HG03175 (cell line): ENCODE data around the gene VPS41.
"Not testable (repeated sequence)": the region's sequence is repeated elsewhere in the genome, so short reads cannot be mapped to it uniquely, and the experiment has no call there.

Experiments
- ATAC-seq: cut with Tn5 transposase; IDR thresholded peaks from one replicate; pipeline ENCODE4 v1.9.1; 2021; ENCODE audit warnings: mild to moderate bottlenecking, moderate library complexity; ENCODE audit not compliant: unreplicated experiment

Gene VPS41

DNA sequence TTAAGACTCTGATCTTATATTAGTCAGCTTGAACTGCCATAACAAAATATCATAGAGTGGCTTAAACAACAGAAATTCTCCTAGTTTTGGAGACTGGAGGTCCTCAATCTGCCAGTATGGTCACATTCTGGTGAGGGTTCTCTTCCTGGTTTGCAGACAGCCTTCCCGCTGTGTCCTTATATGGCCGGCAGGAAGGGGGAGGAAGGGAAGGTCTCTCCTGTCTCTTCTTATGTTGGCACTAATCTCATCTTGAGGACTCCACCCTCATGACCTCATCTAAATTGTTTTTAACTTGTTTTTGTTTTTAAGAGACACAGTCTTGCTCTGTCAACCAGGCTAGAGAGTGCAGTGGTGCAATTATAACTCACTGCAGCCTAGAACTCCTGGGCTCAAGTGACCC lies 53.1 kb downstream of the VPS41 start:
- ATAC-seq, result no peak

DNA sequence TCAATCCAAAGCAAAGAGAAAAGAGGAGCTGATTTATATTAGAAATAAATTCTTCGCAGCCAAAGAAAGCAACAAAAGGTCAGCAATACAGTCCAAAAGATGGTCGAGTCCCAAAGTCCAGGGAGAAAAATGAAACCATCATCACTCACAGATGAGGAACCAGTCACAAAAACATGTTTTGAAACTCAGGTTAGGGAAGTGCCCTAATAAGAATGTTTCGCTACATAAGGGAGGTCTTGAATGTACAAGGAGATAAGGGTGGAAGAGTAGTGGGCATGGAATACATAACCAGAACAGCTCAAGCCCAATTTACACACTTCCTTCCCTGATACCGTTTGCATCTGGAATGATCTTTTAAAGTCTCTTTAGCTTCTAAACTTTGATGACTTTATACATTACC lies 53.6 kb downstream of the VPS41 start:
- ATAC-seq, result no peak

DNA sequence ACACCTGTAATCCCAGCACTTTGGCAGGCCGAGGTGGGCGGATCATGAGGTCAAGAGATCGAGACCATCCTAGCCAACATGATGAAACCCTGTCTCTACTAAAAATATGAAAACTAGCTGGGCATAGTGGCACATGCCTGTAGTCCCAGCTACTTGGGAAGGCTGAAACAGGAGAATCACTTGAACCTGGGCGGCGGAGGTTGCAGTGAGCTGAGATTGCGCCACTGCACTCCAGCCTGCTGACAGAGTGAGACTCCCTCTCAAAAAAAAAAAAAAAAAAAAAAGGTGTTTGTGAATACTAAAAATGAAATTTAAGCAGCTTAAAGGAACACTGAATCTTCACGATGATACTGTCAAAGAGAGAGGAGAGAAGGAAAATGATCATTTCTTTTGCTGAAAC lies 54.0 kb downstream of the VPS41 start:
- ATAC-seq, result not testable (repeated sequence)

DNA sequence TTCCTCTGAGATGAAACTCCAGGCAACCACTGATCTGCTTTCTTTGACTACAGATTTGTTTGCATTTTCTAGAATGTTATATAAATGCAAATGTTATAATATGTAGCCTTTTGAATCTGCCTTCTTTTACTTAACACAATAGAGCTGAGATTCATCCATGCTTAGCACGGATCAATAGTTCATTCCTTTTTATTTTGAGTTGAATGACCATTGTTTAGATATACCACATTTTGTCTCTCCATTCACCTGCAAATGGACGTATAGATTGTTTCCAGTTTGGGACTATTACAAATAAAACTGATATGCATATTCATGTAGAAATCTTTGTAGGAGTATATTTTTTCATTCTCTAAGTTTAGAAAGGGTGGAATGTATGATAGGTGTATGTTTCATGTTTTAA lies 57.7 kb downstream of the VPS41 start:
- no peak for ATAC-seq

DNA sequence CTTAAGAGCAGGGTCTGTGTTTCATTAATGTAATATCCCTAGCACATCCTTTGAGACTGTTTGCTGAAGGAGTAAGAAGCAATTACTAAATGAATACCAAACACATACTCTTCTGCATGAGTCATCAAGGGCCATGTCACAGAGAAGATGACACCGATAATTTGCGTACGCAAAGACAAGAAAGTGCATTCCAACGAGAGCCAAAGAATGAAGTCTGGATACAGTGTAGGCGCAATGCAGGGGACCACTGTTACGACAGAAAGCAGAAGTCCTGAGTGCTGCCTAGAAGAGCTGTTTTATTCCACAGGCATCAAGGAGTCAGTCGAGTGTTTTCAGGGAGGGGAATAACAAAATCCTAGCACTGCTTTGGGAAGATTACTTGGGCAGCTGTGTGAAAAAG lies 62.7 kb downstream of the VPS41 start:
- no peak for ATAC-seq

DNA sequence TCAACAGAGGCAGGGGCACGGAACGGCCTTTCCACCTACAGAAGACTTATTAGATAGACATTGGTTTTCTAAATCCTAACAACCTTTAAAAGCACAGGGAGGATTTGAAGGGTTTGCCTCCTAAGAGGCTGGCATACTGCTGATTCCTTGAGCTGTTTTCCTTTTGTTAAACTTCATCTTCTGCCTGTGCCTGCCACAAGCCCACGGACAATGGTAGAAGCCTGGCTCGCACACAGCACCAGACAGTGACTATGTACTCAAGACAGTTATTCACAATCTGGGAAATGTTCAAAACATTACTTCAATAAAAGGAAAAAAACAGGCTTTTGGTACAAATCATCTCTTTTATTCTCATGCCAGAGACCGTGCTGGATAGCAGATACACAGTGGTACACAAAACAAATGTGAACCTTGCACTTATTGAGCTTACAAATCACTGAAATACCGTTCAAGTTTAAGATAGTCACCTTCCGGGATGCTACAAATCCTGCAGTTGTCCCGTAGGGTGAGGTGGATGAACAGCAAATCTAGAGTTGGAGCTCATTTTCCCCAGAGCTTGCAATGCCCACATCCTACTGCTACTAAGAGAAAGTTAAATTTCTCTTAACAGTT lies 63.9 kb downstream of the VPS41 start:
- ATAC-seq, result no peak

DNA sequence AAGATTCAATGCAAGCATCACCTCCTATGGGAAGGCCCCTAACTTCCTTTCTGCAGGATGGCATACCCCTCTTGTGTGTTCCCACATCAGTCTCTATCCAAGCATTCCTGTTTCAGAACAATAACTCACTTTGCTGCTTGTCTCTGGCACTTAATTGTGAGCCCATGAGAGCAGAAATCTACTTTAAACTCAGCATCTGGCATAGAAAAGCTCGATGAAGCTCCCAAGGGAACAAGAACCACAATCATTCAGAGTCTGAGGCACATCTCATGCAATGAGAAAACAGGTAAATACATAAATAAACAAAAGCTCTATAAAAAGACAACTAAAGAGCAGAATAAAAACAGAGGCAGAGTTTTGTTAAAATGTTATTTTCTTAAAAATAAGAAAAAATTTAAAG lies 66.2 kb downstream of the VPS41 start:
- no peak for ATAC-seq

DNA sequence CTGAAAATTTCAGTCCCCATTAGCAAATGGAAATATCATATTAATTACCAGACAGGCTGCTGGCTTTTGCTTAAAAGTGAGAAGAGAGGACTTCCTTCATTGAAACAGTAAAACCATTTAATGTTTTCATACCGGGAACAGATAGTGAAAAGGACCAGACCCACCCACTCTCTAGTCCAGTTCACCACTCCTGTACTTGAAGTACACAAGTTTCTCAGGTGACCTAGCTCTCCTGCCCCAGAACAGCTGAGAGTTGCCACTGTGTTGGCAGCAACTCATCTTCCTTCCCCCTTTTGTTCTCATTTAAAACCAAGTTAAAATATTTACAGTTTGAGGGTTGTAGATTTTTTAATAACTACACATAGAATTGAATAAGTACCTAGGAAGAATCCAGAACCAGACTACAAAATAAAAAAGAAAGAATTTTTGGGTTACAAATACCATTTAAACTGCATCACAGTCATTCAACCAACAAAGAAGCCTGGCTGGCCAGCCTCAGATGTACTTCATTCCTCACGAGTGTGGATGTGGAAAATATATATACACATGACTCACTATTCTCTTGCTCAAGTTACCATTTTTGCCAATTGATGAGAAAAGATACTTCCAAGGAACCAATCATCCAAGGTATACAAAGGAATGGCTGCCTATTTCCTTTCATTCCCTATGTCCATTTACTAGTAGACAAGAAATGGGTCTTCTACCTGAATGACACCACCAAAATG lies 68.1 kb downstream of the VPS41 start:
- ATAC-seq, result no peak

DNA sequence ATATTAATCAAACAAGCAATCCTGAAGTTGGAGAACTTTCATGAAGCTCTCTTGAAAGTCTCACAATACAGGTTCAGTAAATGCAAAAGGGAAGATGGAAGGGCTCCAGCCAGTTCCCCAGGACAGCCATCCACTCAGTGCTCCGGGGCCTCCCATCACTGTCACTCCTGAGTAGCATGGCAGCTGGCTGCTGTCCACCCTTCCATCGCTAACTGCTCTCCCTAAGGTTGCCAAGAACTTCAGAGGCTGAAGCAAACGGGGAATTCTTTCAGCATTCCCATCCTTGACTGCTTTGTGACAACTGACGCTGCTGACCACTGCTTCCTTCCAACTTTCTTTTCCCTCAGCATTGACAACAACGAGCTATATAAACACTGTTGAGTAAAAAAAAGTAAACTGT lies 69.1 kb downstream of the VPS41 start:
- ATAC-seq, result no peak

DNA sequence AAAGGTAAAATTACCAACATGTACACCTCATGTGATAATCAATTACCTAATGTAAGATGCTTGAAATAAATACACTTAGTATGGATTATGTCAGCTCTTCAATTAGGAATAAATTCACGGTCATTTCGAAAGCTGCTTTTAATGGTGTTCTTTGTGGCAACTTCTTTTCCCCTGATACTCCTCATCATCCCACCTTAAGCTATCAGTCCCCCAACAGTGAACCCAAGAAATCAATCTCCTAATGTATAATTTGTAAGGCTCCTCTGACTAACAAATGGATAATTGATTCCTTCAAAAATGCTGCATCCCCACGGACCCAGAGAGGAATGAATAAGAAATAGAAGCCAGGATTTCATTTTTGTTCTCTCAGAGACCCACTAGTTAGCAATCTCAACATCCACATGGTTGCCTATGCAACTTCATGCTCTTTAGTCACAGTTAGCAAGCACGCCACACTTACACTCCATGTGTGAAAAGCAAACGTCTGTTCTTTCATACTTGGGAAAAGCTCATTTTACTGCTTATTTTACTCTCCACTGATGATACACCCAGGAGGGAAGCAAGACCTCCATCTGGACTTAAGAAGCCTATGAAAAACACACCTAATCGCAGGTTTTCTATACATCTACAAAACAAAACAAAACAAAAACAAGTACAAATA lies 70.1 kb downstream of the VPS41 start:
- no peak for ATAC-seq

DNA sequence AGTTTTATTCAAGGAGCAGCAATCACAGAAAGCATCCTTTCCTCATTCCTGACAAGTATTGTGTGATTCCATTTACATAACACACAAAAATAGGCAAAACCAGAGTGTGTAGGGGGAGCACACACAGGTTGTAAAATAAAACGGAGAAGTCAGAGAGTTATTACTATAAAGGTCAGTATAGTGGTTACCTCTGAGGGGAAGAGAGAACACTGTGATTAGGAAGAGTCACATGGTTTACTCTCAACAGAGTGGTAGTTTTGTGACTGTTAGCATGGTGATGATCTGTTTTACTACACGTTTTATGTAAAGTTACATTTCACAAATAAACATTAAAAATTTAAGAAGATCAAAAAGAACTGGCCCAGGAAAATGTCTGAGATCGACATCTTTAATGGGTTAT lies 74.6 kb downstream of the VPS41 start:
- ATAC-seq, result no peak

DNA sequence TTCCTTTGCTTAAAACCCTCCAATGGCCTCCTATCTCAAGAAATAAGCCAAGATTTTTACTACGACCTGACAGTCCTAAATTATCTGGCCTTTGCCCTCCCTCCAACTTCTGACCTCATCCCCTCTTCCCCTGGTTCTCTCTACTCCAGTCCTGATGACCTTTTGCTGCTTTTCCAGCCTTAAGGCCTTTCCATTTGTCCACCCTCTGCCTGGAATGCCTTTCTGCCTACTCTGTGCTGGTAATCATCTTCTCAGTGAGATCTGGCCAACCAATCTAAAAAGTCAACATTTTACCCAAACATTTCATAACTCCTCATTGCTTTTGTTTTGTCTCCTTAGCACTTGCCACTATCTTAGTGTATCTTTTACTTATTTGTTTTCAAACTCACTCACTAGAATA lies 75.7 kb downstream of the VPS41 start:
- ATAC-seq, result no peak

DNA sequence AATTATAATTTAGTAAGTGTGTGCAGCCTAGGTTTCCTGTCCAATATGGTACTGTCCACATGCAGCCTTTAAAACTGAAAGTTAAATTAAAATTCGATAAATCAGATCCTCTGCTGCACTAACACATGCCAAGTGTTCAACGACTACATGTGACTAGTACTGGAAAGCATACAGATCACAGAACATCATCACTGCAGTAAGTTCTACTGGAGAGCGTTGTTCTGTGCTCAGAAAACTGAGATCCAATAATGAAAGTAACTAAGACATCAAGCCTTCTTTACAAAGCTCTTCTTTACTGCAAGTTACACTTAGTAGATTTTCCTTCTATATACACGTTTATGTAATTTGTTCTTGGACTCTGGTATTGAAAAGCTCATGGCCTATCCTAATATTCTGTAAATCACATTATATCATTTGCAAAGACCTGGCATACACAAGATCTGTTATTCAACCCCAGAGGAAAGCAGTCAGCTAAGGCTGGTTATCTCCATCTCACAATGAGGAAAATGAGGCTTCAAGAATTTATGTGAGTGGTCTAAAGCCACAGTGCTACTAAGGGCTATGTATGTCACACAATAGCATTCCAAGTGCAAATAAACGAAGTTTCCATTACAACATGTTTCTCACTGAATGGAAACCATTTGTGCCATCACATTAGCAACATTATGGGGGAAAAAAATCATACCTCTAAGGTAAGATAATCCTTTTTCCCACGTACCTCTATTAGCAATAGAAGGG lies 77.6 kb downstream of the VPS41 start:
- no peak for ATAC-seq

DNA sequence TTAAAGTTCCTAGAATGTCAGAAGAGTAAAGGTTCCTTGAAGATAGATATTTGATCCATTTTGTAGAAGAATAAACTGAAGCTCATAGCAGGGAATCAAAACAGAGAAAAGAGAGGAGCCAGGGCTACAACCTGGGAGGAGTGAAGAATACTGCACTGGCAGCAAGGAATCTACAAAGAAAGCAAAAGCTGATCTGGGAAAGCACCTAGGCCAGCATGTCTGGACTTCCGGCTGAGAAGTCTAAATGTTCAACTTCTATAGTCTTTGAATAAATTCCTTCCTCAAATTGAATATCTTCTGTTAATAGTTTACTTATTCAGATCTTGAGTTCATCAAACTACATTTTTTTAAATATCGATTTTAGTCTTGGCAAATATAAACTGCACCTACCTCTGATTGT lies 78.2 kb downstream of the VPS41 start:
- ATAC-seq, result no peak

DNA sequence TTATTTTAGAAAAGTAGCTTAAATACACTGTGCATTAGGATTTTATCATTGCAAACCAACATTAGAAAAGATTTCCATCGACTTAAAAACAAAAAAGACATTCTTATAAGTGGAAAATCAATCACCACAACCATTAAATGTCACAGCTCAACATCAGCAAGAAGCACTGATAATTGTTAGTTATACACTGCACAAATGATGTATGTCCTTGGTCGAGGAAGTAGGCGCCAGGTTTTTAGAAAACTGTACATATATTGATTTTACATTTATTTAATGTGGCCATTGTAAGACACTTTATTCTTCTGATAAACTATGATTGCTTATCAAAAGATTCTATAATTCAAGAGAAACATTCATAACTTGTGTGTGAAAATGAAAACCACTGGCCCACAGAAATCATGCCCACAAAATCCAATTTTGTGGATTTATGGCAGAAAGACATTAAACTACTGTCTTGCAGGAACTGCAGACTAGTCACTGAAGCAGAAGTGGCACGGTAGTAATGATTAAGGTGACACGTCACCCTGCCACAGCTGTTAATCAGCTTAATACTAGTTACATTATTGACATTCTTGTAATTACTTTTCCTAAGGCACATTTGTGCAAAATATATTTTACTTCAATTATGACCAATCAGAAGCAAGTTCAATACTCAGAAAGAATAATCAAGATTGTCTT lies 79.4 kb downstream of the VPS41 start:
- no peak for ATAC-seq

DNA sequence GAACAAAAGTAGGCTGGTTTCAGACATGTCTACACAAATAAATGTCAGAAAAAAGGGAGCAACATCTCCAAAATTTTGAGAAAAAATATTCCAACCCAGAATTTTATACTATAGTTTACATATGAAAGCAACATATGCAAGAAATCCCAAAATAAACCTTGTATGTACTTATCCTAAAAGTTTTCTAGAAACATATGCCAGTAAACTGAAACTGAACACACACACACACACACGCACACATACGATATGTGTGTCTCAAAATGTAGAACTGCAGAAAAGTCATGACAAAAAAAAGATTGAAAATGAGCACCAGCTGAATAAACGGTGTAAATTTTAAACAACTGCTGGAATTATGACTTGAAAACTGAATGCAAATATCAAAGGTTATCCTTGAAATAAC lies 81.0 kb downstream of the VPS41 start:
- no peak for ATAC-seq

DNA sequence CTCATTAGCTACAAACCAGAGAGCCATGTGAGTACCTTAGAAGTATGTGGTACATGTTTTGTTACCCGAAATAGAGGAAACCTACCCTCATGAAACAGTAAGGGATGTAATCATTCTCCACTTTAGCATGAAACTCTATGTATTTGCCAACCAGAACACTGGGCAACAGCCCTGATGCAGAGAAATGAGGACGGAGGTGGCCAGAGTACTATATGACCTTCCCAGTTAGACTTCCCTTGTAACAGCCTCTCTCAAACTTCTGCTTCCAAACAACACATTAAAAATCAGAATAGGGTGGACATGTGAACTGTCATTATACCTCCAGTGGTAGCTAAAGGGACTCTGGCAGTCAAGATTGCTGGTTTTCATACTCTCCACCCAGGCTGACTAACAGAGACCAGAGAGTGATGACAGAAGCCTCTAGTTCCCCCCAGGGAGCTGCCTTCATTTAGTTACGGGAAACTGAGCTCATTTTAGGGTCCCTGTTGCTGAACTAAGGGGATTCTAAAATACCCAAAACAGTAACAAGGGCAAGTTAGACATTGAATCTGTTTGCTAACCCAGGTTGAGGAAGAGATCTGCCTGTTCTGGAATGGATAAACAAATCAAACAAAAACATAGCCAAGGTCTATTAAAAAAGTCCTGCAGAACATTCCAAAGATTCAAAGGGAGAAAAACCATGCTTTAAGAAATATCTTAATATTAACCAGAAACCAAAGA lies 83.1 kb downstream of the VPS41 start:
- ATAC-seq, result no peak

DNA sequence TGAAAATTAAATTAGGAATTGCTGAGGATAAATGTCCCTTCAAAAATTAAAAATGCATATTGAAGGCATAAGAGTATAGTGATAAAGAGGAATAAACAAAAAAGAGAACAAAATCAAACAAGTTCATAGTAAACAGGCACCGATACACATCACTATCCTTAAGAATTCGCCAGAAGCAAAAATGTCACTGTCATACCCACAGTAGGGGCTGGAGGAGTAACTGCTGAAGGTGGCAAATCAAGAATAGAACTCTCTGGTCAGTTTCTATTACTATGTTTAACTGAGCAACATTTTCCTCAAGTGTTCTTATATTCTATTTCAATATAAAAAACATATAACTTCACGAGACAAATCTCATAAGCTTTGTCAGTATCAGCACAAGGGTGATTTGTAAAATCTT lies 84.0 kb downstream of the VPS41 start:
- no peak for ATAC-seq

DNA sequence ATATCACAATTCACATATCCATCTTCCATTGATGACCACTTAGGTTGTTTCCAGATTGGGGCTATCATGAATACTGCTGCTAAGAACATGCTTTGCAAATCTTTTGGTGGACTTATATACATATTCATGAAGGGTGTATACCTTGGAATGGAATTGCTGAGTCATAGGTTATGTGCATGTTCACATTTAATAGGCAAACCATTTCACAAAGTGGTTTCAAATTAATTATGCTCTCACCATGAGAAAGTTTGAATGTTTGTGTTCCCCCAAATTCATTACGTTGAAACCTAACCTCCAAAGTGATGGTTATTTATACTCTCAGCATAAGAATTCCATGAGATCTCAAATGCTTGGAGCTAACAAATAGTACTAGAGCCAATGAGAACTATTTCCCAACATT lies 86.4 kb downstream of the VPS41 start:
- ATAC-seq, result no peak

DNA sequence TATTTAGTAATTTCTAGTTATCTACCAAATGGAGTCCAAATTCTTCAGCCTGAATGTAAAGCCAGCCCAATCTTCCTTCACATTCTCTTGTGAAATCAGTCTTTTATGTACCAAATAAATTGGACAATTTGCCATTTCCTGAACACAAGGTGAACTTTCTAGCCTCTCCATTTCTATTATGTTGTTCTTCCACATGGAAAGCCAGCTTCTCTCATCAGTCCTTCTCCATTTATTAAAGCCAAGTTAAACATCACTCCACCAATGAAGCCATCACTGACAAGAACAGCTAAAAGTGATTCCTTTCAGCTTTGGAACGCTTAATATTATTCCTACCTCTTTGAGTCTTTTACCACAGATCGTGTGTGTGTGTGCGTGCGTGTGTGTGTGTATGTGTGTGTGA lies 88.4 kb downstream of the VPS41 start:
- ATAC-seq, result no peak

DNA sequence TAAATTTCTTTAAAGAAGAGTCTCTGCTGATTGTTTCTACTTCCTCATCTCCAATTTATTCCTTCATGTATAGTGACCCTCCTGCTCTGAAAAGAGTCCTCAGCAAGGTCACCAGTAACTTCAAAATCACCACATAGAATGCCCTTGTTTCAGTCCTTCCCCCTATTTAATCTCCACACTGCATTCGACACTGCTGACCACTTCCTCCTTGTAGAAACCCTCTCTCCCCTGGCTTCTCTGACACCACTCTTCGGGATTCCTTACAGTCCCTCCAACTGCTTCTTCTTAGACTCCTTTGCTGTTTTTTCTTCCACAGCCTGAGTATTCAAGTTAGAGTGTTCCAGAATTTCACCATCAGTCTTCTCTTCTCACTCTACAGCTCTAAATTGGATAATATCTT lies 89.5 kb downstream of the VPS41 start:
- ATAC-seq, result no peak
